ENCODE data around the gene ACADVL. TPM values are rescaled to one million over a fixed set of nuclear protein-coding genes. Genes with fewer than 3 reads are reported as not detected.

ACADVL gene
- polyA plus RNA-seq, 3 donors, result 152 to 1,231 (median 154) TPM

- DNase-seq, result no peak
- Mint-ChIP-seq H3K27ac (peak overlapping the region in 6 of 7 donors; percentile 16 to 98 (median 60)), H3K9me3 (no peaks in the 10 kb centered on the region), H3K36me3 (peaks cover 21 to 35% of the 10 kb centered on the region in 2 donors), H3K27me3 (ENCODE audit: low read depth in 3 of 3) (peaks cover 0 to 12% (median 4%) of the 10 kb centered on the region in 3 donors), H3K4me3 (no peak overlapping the region), H3K4me1 (peaks cover 37% of the 10 kb centered on the region)
- Histone ChIP-seq H3K27me3 (ENCODE audit: control insufficient read depth in 2 of 2, insufficient read depth in 2 of 2, low read length in 2 of 2) (no peaks in the 10 kb centered on the region), H3K4me3 (replicated peaks in 1 of 3; ENCODE audit: low read depth in 2 of 3, low read length in 3 of 3) (no peak overlapping the region), H2AFZ (ENCODE audit: insufficient read depth, low read depth, low read length, poor library complexity, severe bottlenecking) (no peak overlapping the region), H4K20me1 (ENCODE audit: insufficient read depth, low read length) (peaks cover 41% of the 10 kb centered on the region), H3K4me1 (ENCODE audit: control insufficient read depth in 1 of 2, insufficient read depth in 2 of 2, low read length in 2 of 2) (peaks cover 15 to 17% of the 10 kb centered on the region in 2 donors), H3K27ac (ENCODE audit: low read depth in 1 of 2, low read length in 2 of 2) (no peak overlapping the region), H3K9me3 (replicated peaks in 1 of 2; ENCODE audit: control insufficient read depth in 1 of 2, insufficient read depth in 1 of 2, low read length in 2 of 2) (no peaks in the 10 kb centered on the region), H3K4me2 (replicated peaks; ENCODE audit: extremely low read depth, low read length, poor library complexity, severe bottlenecking) (no peak overlapping the region), H3K36me3 (replicated peaks in 1 of 2; ENCODE audit: control insufficient read depth in 1 of 2, insufficient read depth in 2 of 2, low read length in 2 of 2) (peaks cover 14 to 15% of the 10 kb centered on the region in 2 donors), H3K79me2 (ENCODE audit: insufficient read depth, low read length) (peaks cover 42% of the 10 kb centered on the region), H3K9ac (ENCODE audit: insufficient read depth, low read length, poor library complexity, severe bottlenecking) (no peak overlapping the region)
- no peak for TF ChIP-seq CTCF (IDR thresholded peaks at IDR 0.05)
- WGBS (ENCODE audit: insufficient coverage), result 95% methylated on average over 17 of the region's 24 CpGs
- intact Hi-C loops (cut with micrococcal nuclease), result no loop called here
These were observed 12.4 kb upstream of the ACADVL start for GRCh38 chr17:7207120-7208001.

GRCh38 chr17:7208027-7208571 is 11.6 kb upstream of the ACADVL start:
- H3K27me3 ChIP-seq (ENCODE audit: control insufficient read depth in 2 of 2, insufficient read depth in 2 of 2, low read length in 2 of 2), result no peaks in the 10 kb centered on the region
- DNase-seq, result no peak
- Mint-ChIP-seq H3K27me3 (ENCODE audit: low read depth in 3 of 3) (peaks cover 0 to 12% (median 4%) of the 10 kb centered on the region in 3 donors), H3K36me3 (peaks cover 14 to 28% of the 10 kb centered on the region in 2 donors), H3K9me3 (no peaks in the 10 kb centered on the region), H3K4me3 (no peak overlapping the region), H3K27ac (no peak overlapping the region), H3K4me1 (peaks cover 38% of the 10 kb centered on the region)
- H3K4me2 ChIP-seq (replicated peaks; ENCODE audit: extremely low read depth, low read length, poor library complexity, severe bottlenecking), result no peak overlapping the region
- 96% methylated on average over 11 of the region's 21 CpGs for WGBS (ENCODE audit: insufficient coverage)
- H3K79me2 ChIP-seq (ENCODE audit: insufficient read depth, low read length), result peaks cover 42% of the 10 kb centered on the region
- peaks cover 46% of the 10 kb centered on the region for H4K20me1 ChIP-seq (ENCODE audit: insufficient read depth, low read length)
- H3K36me3 ChIP-seq (replicated peaks in 1 of 2; ENCODE audit: control insufficient read depth in 1 of 2, insufficient read depth in 2 of 2, low read length in 2 of 2), result peaks cover 7 to 8% of the 10 kb centered on the region in 2 donors
- H3K9me3 ChIP-seq (replicated peaks in 1 of 2; ENCODE audit: control insufficient read depth in 1 of 2, insufficient read depth in 1 of 2, low read length in 2 of 2), result no peaks in the 10 kb centered on the region
- no peak overlapping the region for H3K27ac ChIP-seq (ENCODE audit: low read depth in 1 of 2, low read length in 2 of 2)
- intact Hi-C loops (cut with micrococcal nuclease), result no loop called here
- peaks cover 15 to 17% of the 10 kb centered on the region in 2 donors for H3K4me1 ChIP-seq (ENCODE audit: control insufficient read depth in 1 of 2, insufficient read depth in 2 of 2, low read length in 2 of 2)
- no peak overlapping the region for H3K4me3 ChIP-seq (replicated peaks in 1 of 3; ENCODE audit: low read depth in 2 of 3, low read length in 3 of 3)
- H2AFZ ChIP-seq (ENCODE audit: insufficient read depth, low read depth, low read length, poor library complexity, severe bottlenecking), result no peak overlapping the region
- TF ChIP-seq CTCF (IDR thresholded peaks at IDR 0.05), result no peak
- no peak overlapping the region for H3K9ac ChIP-seq (ENCODE audit: insufficient read depth, low read length, poor library complexity, severe bottlenecking)

All from CD14-positive monocyte (primary cell).